GM19452 (cell line): Measurements from ENCODE around the gene KIF3B.
"Not testable (repeated sequence)": the region's sequence is repeated elsewhere in the genome, so short reads cannot be mapped to it uniquely, and the experiment has no call there.

ENCODE experiments used
- ATAC-seq: cut with Tn5 transposase; IDR thresholded peaks from one replicate; pipeline ENCODE4 v1.9.1; 2021; ENCODE audit not compliant: unreplicated experiment

The KIF3B gene

GRCh38 chr20:32382102-32382950, 104.9 kb downstream of the KIF3B start:
- no peak for ATAC-seq

- not testable (repeated sequence) for ATAC-seq
Measured at GRCh38 chr20:32383441-32383840, 106.0 kb downstream of the KIF3B start.
